ENCODE results near the gene FAM174B. TPM values are rescaled to one million over a fixed set of nuclear protein-coding genes. Genes with fewer than 3 reads are reported as not detected.

Gene FAM174B
- total RNA-seq, 1 donor, result 1.5 TPM

GRCh38 chr15:92653836-92654539 is 1.6 kb downstream of the FAM174B start:
- no peaks in the 10 kb centered on the region for H3K4me1 ChIP-seq (ENCODE audit: insufficient read depth, low read length)
- H3K4me3 ChIP-seq (ENCODE audit: low read length), result no peak overlapping the region

GRCh38 chr15:92653366-92653765 is 2.2 kb downstream of the FAM174B start:
- Histone ChIP-seq H3K4me1 (ENCODE audit: insufficient read depth, low read length) (no peaks in the 10 kb centered on the region), H3K9me3 (ENCODE audit: low read depth, low read length) (no peaks in the 10 kb centered on the region), H3K27me3 (ENCODE audit: insufficient read depth, low read length) (peaks cover 42% of the 10 kb centered on the region), H3K4me3 (ENCODE audit: low read length) (no peak overlapping the region)

More at GRCh38 chr15:92653836-92654539, 1.6 kb downstream of the FAM174B start:
- peaks cover 43% of the 10 kb centered on the region for H3K27me3 ChIP-seq (ENCODE audit: insufficient read depth, low read length)
- no peaks in the 10 kb centered on the region for H3K9me3 ChIP-seq (ENCODE audit: low read depth, low read length)

GRCh38 chr15:92652576-92652966 is 3.0 kb downstream of the FAM174B start:
- H3K4me1 ChIP-seq (ENCODE audit: insufficient read depth, low read length), result no peaks in the 10 kb centered on the region
- no peaks in the 10 kb centered on the region for H3K9me3 ChIP-seq (ENCODE audit: low read depth, low read length)
- peaks cover 36% of the 10 kb centered on the region for H3K27me3 ChIP-seq (ENCODE audit: insufficient read depth, low read length)
- H3K4me3 ChIP-seq (ENCODE audit: low read length), result no peak overlapping the region

GRCh38 chr15:92651877-92652575 is 3.5 kb downstream of the FAM174B start:
- Histone ChIP-seq H3K27me3 (ENCODE audit: insufficient read depth, low read length) (peaks cover 31% of the 10 kb centered on the region), H3K4me1 (ENCODE audit: insufficient read depth, low read length) (no peaks in the 10 kb centered on the region), H3K9me3 (ENCODE audit: low read depth, low read length) (no peaks in the 10 kb centered on the region), H3K4me3 (ENCODE audit: low read length) (no peak overlapping the region)

GRCh38 chr15:92650966-92651365 is 4.6 kb downstream of the FAM174B start:
- no peak overlapping the region for H3K4me3 ChIP-seq (ENCODE audit: low read length)
- H3K9me3 ChIP-seq (ENCODE audit: low read depth, low read length), result no peaks in the 10 kb centered on the region
- peaks cover 20% of the 10 kb centered on the region for H3K27me3 ChIP-seq (ENCODE audit: insufficient read depth, low read length)
- H3K4me1 ChIP-seq (ENCODE audit: insufficient read depth, low read length), result no peaks in the 10 kb centered on the region

- no peak overlapping the region for H3K4me3 ChIP-seq (ENCODE audit: low read length)
- peaks cover 16% of the 10 kb centered on the region for H3K27me3 ChIP-seq (ENCODE audit: insufficient read depth, low read length)
- no peaks in the 10 kb centered on the region for H3K4me1 ChIP-seq (ENCODE audit: insufficient read depth, low read length)
- no peaks in the 10 kb centered on the region for H3K9me3 ChIP-seq (ENCODE audit: low read depth, low read length)
Measured at GRCh38 chr15:92650256-92650655, 5.3 kb downstream of the FAM174B start.

GRCh38 chr15:92648190-92648875 is 7.2 kb downstream of the FAM174B start:
- no peaks in the 10 kb centered on the region for H3K4me1 ChIP-seq (ENCODE audit: insufficient read depth, low read length)
- H3K9me3 ChIP-seq (ENCODE audit: low read depth, low read length), result no peaks in the 10 kb centered on the region
- no peaks in the 10 kb centered on the region for H3K27me3 ChIP-seq (ENCODE audit: insufficient read depth, low read length)
- H3K4me3 ChIP-seq (ENCODE audit: low read length), result no peak overlapping the region

GRCh38 chr15:92647467-92648163 is 8.0 kb downstream of the FAM174B start:
- no peaks in the 10 kb centered on the region for H3K4me1 ChIP-seq (ENCODE audit: insufficient read depth, low read length)
- no peaks in the 10 kb centered on the region for H3K9me3 ChIP-seq (ENCODE audit: low read depth, low read length)
- H3K27me3 ChIP-seq (ENCODE audit: insufficient read depth, low read length), result no peaks in the 10 kb centered on the region
- H3K4me3 ChIP-seq (ENCODE audit: low read length), result no peak overlapping the region

GRCh38 chr15:92646216-92646615 is 9.4 kb downstream of the FAM174B start:
- H3K4me3 ChIP-seq (ENCODE audit: low read length), result no peak overlapping the region
- no peaks in the 10 kb centered on the region for H3K4me1 ChIP-seq (ENCODE audit: insufficient read depth, low read length)
- no peaks in the 10 kb centered on the region for H3K9me3 ChIP-seq (ENCODE audit: low read depth, low read length)
- H3K27me3 ChIP-seq (ENCODE audit: insufficient read depth, low read length), result no peaks in the 10 kb centered on the region

GRCh38 chr15:92645731-92646130 is 9.8 kb downstream of the FAM174B start:
- Histone ChIP-seq H3K4me3 (ENCODE audit: low read length) (no peak overlapping the region), H3K4me1 (ENCODE audit: insufficient read depth, low read length) (no peaks in the 10 kb centered on the region), H3K27me3 (ENCODE audit: insufficient read depth, low read length) (no peaks in the 10 kb centered on the region), H3K9me3 (ENCODE audit: low read depth, low read length) (no peaks in the 10 kb centered on the region)

GRCh38 chr15:92645051-92645631 is 10.4 kb downstream of the FAM174B start:
- Histone ChIP-seq H3K4me3 (ENCODE audit: low read length) (no peak overlapping the region), H3K9me3 (ENCODE audit: low read depth, low read length) (no peaks in the 10 kb centered on the region), H3K27me3 (ENCODE audit: insufficient read depth, low read length) (no peaks in the 10 kb centered on the region), H3K4me1 (ENCODE audit: insufficient read depth, low read length) (no peaks in the 10 kb centered on the region)

- H3K4me1 ChIP-seq (ENCODE audit: insufficient read depth, low read length), result no peaks in the 10 kb centered on the region
- H3K4me3 ChIP-seq (ENCODE audit: low read length), result no peak overlapping the region
- no peaks in the 10 kb centered on the region for H3K9me3 ChIP-seq (ENCODE audit: low read depth, low read length)
- no peaks in the 10 kb centered on the region for H3K27me3 ChIP-seq (ENCODE audit: insufficient read depth, low read length)
Measured at GRCh38 chr15:92643849-92644815, 11.4 kb downstream of the FAM174B start.

- H3K27me3 ChIP-seq (ENCODE audit: insufficient read depth, low read length), result no peaks in the 10 kb centered on the region
- no peak overlapping the region for H3K4me3 ChIP-seq (ENCODE audit: low read length)
- no peaks in the 10 kb centered on the region for H3K4me1 ChIP-seq (ENCODE audit: insufficient read depth, low read length)
- no peaks in the 10 kb centered on the region for H3K9me3 ChIP-seq (ENCODE audit: low read depth, low read length)
Measured at GRCh38 chr15:92638709-92639365, 16.7 kb downstream of the FAM174B start.

Measured in mononuclear cell (primary cell).